Pericardium fibroblast (primary cell): Measurements from ENCODE around the gene RASA3. TPM values are rescaled to one million over a fixed set of nuclear protein-coding genes. Genes with fewer than 3 reads are reported as not detected.

Experiments
- total RNA-seq: library from RNA; depleted of rRNA; stranded (reverse); fragments of >200 nt; gene quantifications from 2 replicates; pipeline ENCODE4 v1.2.3, GENCODE V29; 2015

The RASA3 gene
- total RNA-seq, result 20.1 and 24.6 TPM in 2 replicates

GRCh38 chr13:114132419-114133121 is at the start of gene RASA3:
Gene RASA3, minus strand, starts transcription at chr13:114132623. Its CDS starts 134 bp downstream, at chr13:114132489.

GRCh38 chr13:114179087-114179658 is 46.8 kb upstream of the RASA3 start, which contains the start of gene CFAP97D2:
Gene CFAP97D2, plus strand, starts transcription at chr13:114179257. Its CDS starts 74 bp downstream, at chr13:114179331.

GRCh38 chr13:113973218-113974164 is 158.9 kb downstream of the RASA3 start, which contains the start of gene C13orf46:
Gene C13orf46, minus strand, starts transcription at chr13:113974076. Its CDS starts 79 bp downstream, at chr13:113973997.

Other genes with a start within 250 kb of the RASA3 start
- gene C13orf46, start 158.5 kb downstream of the RASA3 start, total RNA-seq, result under 0.01 TPM in 1 of 2 replicates, not detected in the other
- gene CFAP97D2, start 46.6 kb upstream of the RASA3 start, total RNA-seq, result not detected in 2 replicates
- 26.8 and 40.3 TPM in 2 replicates for gene CDC16, start 102.3 kb upstream of the RASA3 start, total RNA-seq
- 20.7 and 26.4 TPM in 2 replicates for gene UPF3A, start 149.0 kb upstream of the RASA3 start, total RNA-seq
- gene CHAMP1, start 181.9 kb upstream of the RASA3 start, total RNA-seq, result 17.4 and 18.3 TPM in 2 replicates